Measurements from ENCODE around the gene DCAF6. TPM values are rescaled to one million over a fixed set of nuclear protein-coding genes. Genes with fewer than 3 reads are reported as not detected.

DCAF6 gene
- total RNA-seq, 1 donor from 2014 or later = 37.5 TPM

DNA sequence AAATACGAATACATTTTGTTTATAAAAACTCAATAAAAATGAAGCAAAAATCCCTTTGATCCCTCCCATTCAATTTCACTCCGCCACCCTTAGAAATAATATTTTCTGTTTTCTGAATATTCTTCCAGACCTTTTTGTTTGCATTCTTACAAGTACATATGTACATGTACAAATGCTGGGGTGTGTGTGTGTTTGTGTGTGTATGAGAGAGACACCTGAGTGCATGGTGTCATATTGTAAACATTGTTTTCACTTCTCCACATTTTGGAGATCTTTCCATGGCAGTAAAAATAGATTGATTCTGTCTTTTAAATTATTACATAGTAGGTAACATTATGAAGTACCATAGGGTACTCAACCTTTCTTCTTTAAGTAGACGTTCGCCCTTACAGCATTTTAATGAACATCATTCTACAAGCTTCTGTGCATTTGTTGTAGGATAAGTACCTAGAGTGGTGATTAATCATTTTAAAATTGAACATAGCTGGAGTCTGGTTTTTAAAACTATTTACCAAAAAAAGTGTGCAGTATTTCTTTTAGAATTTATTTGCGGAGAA lies 1.7 kb downstream of the DCAF6 start:
- no peak for DNase-seq (ENCODE audit: low read depth)
- H3K4me3 ChIP-seq (ENCODE audit: low read depth, low read length) = peak overlapping the region; percentile 86
- no peak for TF ChIP-seq CTCF (conservative IDR thresholded peaks at IDR 0.05; ENCODE audit: low read depth, low read length)

GRCh38 chr1:167940264-167940663 lies 3.8 kb downstream of the DCAF6 start:
- TF ChIP-seq CTCF (conservative IDR thresholded peaks at IDR 0.05; ENCODE audit: low read depth, low read length) = no peak
- no peak overlapping the region for H3K4me3 ChIP-seq (ENCODE audit: low read depth, low read length)
- no peak for DNase-seq (ENCODE audit: low read depth)

DNA sequence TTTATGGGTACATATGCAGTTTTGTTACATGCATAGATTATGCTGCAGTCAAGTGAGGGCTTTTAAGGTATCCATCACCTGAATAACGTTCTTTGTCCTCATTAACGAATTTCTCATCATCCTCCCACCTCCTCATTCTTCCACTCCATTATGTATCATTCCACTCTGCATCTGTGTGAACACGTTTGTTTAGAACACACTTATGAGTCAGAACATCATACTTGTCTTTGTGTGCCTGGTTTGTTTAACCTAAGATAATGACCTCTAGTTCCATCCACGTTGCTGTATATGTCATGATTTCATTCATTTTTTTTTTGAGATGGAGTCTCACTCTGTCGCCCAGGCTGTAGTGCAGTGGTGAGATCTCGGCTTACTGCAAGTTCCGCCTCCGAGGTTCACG lies 7.1 kb downstream of the DCAF6 start:
- DNase-seq (ENCODE audit: low read depth) = no peak

GRCh38 chr1:167947733-167948132 lies 11.2 kb downstream of the DCAF6 start:
- no peak overlapping the region for H3K4me3 ChIP-seq (ENCODE audit: low read depth, low read length)
- DNase-seq (ENCODE audit: low read depth) = no peak
- no peak for TF ChIP-seq CTCF (conservative IDR thresholded peaks at IDR 0.05; ENCODE audit: low read depth, low read length)

More for the DNA sequence above, 7.1 kb downstream of the DCAF6 start:
- H3K4me3 ChIP-seq (ENCODE audit: low read depth, low read length) = no peak overlapping the region
- TF ChIP-seq CTCF (conservative IDR thresholded peaks at IDR 0.05; ENCODE audit: low read depth, low read length) = no peak

GRCh38 chr1:167949785-167950184 lies 13.3 kb downstream of the DCAF6 start:
- no peak overlapping the region for H3K4me3 ChIP-seq (ENCODE audit: low read depth, low read length)
- no peak for TF ChIP-seq CTCF (conservative IDR thresholded peaks at IDR 0.05; ENCODE audit: low read depth, low read length)
- no peak for DNase-seq (ENCODE audit: low read depth)

GRCh38 chr1:167950569-167950968 lies 14.1 kb downstream of the DCAF6 start:
- no peak for DNase-seq (ENCODE audit: low read depth)
- no peak overlapping the region for H3K4me3 ChIP-seq (ENCODE audit: low read depth, low read length)
- TF ChIP-seq CTCF (conservative IDR thresholded peaks at IDR 0.05; ENCODE audit: low read depth, low read length) = no peak

- no peak overlapping the region for H3K4me3 ChIP-seq (ENCODE audit: low read depth, low read length)
- no peak for DNase-seq (ENCODE audit: low read depth)
- TF ChIP-seq CTCF (conservative IDR thresholded peaks at IDR 0.05; ENCODE audit: low read depth, low read length) = no peak
Observed at GRCh38 chr1:167955915-167956314, 19.4 kb downstream of the DCAF6 start.
